Urinary bladder (tissue), 4 donors: ENCODE data around the gene PTGES2. TPM values are rescaled to one million over a fixed set of nuclear protein-coding genes. Genes with fewer than 3 reads are reported as not detected.

Experiments used
- DNase-seq: peaks from one replicate; pipeline ENCODE4 v3.0.0-alpha.2; 2015; ENCODE audit errors: extremely low spot score
- H3K27ac ChIP-seq: one replicate; pipeline ENCODE4 v1.5.1; 2013; ENCODE audit warnings: low read depth, mild to moderate bottlenecking, moderate library complexity
- H3K36me3 ChIP-seq: one replicate; pipeline ENCODE4 v1.6.1; 2013; ENCODE audit warnings: mild to moderate bottlenecking, moderate library complexity; ENCODE audit not compliant: insufficient read depth
- H3K4me1 ChIP-seq: one replicate; pipeline ENCODE4 v1.6.1; 2013; ENCODE audit warnings: mild to moderate bottlenecking, moderate library complexity; ENCODE audit not compliant: insufficient read depth
- H3K4me3 ChIP-seq: one replicate; pipeline ENCODE4 v1.5.1; 2013; ENCODE audit warnings: low read depth, low read length
- WGBS: extraction: QIAGEN DNeasy Blood & Tissue Kit; methylation state at CpG from one replicate; pipeline ENCODE4 v1.1.7; 2013; 5-methylcytosine and 5-hydroxymethylcytosine counted together
- polyA plus RNA-seq: library from polyadenylated mRNA; stranded (reverse); fragments of 200-250 nt; gene quantifications from one replicate; pipeline ENCODE4 v1.2.3, GENCODE V29; 2013
- total RNA-seq: library from RNA; depleted of rRNA; stranded (reverse); fragments of >200 nt; gene quantifications from one replicate; pipeline ENCODE4 v1.2.3, GENCODE V29; 2014
- donor health status: healthy with polysubstance abuse.
- donor health status: healthy.

The PTGES2 gene
- total and polyA plus RNA-seq, 2 donors, result 21.1 to 59.6 TPM

DNA sequence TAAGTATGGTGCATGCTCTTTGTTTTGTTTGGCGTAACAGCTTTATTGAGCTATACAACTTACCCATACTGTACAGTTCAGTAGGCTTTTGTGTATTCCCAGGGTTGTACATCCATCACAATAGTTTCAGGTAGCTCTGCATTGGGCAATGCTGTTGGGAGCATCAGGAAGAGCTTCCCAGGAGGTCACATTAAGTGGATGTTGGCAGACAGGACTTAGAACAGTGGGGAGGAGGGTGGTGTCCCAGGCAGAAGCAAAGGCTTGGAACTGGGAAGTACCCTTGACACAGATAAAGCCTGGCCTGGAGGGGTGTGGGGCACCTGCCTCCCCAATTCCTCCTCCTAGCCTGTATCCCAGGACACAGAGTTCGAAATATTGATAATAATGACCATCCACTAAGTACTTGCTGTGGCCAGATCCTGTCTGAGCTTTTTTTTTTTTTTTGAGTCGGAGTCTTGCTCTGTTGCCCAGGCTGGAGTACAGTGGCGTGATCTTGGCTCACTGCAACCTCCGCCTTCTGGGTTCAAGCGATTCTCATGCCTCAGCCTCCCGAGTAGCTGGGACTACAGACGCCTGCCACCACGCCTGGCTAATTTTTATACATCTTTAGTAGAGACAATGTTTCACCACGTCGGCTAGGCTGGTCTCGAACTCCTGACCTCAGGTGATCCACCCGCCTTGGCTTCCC lies 33.8 kb upstream of the PTGES2 start:
- 88% methylated on average over 13 of the region's 13 CpGs for WGBS
- H3K4me3 ChIP-seq, result no peak overlapping the region
- peaks cover 6% of the 10 kb centered on the region for H3K36me3 ChIP-seq
- H3K4me1 ChIP-seq, result no peaks in the 10 kb centered on the region
- DNase-seq, result no peak
- H3K27ac ChIP-seq, result no peak overlapping the region

DNA sequence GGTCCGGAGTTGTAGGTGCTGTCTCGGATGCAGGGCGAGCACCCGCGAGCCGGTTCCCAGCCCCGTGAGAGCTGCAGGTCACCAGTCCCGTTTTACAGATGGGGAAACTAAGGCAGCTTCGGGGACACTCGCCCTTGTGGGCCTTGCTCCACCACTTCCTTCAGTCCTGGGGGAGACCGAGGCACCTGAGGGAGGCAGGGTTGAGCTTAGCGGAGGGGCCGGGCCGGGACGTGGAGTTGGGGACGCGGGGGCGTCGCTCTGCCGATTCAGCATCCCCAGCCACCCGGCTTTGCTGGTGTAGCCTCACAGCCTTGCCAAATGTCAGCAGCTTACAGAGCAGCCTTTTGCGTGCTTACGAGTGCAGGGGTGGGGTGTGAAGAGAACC lies 33.1 kb upstream of the PTGES2 start:
- no peak overlapping the region for H3K27ac ChIP-seq
- no peaks in the 10 kb centered on the region for H3K4me1 ChIP-seq
- peaks cover 3% of the 10 kb centered on the region for H3K36me3 ChIP-seq
- H3K4me3 ChIP-seq, result peak overlapping the region; percentile 65
- WGBS, result under 1% methylated on average over 23 of the region's 23 CpGs
- no peak for DNase-seq

DNA sequence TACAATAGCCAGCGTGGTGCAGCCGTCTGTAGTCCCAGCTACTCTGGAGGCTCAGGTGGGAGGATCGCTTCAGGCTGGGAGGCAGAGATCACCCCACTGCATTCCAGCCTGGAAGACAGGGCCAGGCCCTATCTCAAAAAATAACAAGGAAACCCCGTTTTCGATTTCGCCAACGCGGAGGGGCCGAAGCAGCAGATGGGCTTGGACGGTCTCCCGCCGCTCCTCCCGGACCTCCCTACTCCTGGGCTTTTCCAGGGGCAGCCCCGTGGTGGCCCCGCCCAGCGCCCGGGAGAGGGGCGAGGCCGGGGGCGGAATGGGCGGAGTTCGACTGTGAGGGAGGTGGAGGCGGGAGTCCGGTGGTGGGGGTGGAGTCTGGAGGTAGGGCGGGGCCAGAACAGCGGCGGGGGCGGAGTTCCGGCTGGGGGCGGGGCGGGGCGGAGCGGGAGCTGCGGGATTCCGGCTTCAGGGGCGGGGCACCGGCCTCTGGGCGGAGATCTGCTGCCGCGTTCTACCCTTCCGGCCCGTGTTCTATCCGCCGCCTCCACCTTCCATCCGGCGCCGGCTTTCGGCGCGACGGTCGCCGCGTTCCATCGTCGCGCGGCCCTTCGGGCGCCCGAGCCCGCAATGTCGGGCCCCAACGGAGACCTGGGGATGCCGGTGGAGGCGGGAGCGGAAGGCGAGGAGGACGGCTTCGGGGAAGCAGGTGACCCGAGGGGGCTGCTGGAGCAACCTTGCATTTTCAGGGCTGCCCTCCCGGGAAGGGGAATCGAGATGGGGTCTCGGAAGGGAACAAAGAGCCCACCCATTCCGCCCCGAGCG lies 32.5 kb upstream of the PTGES2 start, which contains the start of gene BBLN:
BBLN (plus strand) TSS at position 482 of the 819 bp plus-strand sequence; CDS start at position 625, 143 bp downstream.
- H3K27ac ChIP-seq, result peak within 1 kb of the TSS; percentile 5
- H3K4me3 ChIP-seq, result peak within 1 kb of the TSS; percentile 65
- WGBS, result under 1% methylated on average over 76 of the region's 77 CpGs
- peaks cover 3% of the 10 kb centered on the region for H3K36me3 ChIP-seq
- H3K4me1 ChIP-seq, result no peaks in the 10 kb centered on the region
- DNase-seq, result peak; percentile 91

DNA sequence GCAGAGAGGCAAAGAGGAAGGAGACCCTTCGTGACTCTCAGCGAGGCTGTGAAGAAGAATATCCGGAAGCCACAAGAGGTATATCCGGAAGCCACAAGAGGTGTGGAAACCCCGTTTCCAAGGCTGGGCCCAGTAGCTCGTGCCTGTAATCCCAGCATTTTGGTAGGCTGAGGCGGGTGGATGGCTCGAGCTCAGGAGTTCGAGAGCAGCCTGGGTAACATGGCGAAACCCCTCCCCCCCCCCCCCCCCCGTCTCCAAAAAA lies 31.9 kb upstream of the PTGES2 start:
- Histone ChIP-seq H3K27ac (no peak overlapping the region), H3K4me3 (peak overlapping the region; percentile 35), H3K36me3 (no peaks in the 10 kb centered on the region), H3K4me1 (no peaks in the 10 kb centered on the region)
- 30% methylated on average over 11 of the region's 11 CpGs for WGBS
- DNase-seq, result no peak

DNA sequence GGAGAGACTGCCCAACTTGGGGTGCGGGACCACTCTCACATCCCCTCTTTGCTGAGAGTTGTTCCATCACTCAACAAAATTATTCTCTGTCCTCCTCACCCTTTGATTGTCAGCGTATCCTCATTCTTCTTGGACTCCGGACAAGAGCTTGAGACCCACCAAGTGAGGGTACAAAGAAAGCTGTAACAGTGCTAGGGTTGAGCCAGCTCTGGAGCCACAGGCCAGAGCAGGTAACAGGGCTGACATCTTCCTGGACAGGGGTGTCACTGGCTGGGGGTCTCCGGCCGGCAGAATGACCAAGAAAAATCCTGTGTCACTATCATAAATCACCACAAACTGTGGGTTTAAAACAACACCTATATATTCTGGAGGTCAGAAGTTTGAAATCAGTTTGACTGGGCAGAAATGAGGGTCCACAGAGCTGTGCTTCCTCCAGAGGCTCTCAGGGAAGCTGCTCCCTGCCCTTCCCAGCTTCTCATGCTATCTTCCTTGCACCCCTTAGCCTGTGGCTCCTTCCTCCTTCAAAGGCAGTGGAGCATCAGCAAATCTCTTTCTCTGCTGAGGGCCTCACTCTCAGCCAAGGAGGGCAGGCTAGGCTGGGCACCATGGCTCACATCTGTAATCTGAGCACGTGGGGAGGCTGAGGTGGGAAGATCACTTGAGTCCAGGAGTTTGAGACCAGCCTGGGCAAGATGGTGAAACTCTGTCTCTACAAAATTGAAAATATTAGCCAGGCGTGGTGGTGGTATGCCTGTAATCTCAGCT lies 28.4 kb upstream of the PTGES2 start:
- no peaks in the 10 kb centered on the region for H3K4me1 ChIP-seq
- no peaks in the 10 kb centered on the region for H3K36me3 ChIP-seq
- DNase-seq, result no peak
- H3K27ac ChIP-seq, result no peak overlapping the region
- 80% methylated on average over 7 of the region's 7 CpGs for WGBS
- H3K4me3 ChIP-seq, result no peak overlapping the region

DNA sequence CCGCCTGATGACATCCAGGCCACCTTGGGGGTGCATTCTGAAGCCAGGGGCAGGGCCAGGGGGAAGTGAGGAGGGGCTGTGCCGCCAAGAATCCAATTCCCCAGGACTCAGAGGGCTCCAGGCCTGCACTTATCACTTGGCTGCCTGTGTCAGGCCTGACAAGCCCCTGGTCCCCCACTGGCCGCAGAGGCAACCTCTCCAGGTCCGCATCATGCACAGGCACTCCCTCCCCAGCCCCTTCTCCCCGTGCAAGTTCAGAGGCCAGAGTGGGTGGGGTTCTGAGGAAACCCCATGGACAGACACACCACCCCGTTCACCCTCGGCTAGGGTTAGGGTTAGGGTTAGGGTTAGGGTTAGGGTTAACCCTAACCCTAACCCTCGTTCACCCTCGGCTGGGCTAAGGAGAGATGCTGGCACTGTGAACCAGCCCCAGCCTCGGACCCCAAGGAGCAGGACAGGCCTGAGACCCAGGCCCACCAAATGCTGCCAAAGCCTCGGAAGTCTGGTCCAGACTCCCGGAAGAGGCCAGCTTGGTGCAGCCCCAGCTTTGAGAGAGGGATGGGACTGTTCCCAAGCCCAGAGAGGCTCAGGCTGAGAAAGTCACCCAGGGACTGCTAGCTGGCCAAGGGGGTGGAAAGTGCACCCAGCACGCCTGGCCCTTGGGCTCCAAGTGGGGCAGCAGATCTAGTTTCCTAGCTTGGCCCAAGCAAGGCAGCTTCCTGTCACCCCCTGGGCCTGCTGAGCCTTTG lies 26.6 kb upstream of the PTGES2 start:
- Histone ChIP-seq H3K4me1 (no peaks in the 10 kb centered on the region), H3K27ac (no peak overlapping the region), H3K36me3 (no peaks in the 10 kb centered on the region), H3K4me3 (no peak overlapping the region)
- 83% methylated on average over 13 of the region's 13 CpGs for WGBS
- DNase-seq, result no peak

DNA sequence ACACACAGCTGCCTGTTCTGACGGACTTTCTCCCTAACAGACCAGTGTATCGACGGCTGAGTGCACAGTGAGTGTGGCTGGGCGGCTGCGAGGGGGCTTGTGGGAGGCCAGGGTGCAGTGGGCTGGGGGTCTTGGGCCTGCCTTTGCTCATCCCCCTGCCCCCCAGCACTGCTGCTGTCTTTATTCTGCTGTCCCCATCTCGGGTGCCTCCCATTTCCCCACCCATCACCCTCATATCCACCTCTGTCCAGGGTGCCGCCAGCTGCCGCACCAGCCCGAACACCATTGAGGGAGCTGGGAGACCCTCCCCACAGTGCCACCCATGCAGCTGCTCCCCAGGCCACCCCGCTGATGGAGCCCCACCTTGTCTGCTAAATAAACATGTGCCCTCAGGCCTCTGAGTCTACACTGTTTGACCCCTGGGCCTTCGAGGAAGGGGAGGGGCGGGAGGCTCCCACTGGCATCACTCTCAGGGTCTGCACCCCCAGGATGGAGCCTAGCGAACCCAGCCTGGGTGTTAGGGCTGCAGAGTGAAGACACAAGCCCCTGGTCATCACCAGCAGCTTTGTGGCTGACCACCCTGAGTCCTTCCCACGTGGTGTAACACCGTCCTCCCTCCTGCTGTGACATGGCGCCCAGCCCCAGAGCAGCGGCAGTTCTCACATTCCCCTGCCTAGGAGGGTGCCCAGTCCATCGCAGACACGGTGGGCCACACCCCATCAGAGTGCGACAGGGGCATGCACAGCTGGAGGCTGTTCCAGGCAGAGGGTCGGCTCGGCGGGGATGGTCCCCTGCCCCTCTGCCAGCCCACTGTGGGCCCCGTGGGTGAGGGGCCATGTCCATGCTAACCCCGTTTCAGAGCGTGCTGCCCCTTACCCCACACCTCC lies 25.8 kb upstream of the PTGES2 start:
- WGBS, result 82% methylated on average over 26 of the region's 26 CpGs
- Histone ChIP-seq H3K27ac (no peak overlapping the region), H3K4me3 (no peak overlapping the region), H3K4me1 (peaks cover 2% of the 10 kb centered on the region), H3K36me3 (no peaks in the 10 kb centered on the region)
- no peak for DNase-seq

DNA sequence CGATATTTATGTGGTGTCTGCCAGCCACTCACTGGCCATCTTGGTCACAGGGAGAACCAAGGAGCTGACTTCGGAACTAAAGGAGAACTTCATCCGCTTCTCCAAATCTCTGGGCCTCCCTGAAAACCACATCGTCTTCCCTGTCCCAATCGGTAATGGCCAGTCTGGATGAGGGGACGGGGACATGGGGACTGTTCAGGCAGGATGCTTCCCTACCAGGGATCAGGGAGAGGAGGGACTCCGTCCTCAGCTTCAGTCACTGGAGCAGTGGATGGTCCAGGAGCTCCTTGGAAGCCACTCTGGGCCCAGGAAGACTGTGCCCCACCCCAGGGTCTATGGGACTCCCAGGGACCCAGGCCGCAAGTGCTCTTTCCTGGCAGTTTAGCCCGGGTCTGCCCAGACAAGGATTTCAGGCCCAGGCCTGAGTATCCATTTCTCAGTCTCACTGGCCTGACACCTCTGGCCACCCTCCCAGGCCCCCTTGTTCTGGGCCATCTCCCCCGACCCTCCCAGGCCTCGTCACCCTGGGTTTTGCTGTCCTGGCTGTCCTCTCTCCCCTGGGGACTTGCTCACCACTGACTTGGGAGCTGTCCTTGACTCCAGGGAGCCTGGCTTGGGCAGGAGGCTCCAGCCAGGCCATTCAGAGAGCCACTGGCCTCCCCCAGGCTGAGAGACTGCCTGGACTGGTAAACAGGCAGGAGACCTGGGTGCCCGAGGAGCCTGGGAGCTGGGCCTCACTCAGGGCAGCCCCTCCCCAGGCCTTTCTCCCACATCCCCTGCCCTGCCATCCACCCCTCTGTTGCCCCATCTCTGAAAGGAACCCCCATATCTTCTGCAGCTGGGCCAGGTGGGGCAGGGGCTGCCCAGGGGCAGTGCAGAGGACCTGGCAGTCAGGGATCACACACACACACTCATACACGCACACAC lies 24.9 kb upstream of the PTGES2 start:
- Histone ChIP-seq H3K4me1 (peaks cover 2% of the 10 kb centered on the region), H3K4me3 (no peak overlapping the region), H3K27ac (no peak overlapping the region), H3K36me3 (no peaks in the 10 kb centered on the region)
- WGBS, result 93% methylated on average over 13 of the region's 13 CpGs
- DNase-seq, result no peak

DNA sequence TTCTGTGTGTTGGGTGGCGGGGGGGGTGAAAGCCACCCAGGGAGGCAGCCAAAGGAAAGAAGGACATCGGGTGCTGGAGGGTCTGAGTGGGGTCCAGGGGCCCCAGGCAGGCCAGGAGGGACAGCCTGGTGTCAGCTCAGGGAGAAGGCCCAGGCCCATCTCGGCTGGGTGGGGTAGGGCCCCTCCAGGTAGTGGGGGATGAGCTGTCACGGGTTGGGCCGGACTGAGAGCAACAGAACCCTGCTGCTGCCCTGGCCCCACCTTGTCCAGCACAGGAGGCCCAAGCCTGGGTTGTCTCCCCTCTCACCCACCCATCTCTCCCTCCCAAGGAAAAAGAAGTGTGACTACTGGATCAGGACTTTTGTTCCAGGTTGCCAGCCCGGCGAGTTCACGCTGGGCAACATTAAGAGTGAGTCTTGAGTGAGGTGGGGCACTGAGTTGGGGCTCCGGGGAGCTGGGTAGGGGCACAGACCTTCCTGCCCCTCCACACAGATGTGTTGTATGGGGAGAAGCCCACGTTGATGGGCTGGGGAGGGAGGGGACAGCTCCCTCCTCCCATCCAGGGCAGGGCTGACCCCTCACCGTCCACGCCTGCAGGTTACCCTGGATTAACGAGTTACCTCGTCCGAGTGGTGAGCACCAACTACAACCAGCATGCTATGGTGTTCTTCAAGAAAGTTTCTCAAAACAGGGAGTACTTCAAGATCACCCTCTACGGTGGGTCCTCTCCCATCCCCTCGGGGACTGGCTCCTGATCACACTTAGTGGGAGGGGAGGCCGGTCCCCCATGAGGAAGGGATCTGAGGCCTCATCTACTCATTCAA lies 24.0 kb upstream of the PTGES2 start:
- H3K4me1 ChIP-seq, result peaks cover 2% of the 10 kb centered on the region
- H3K27ac ChIP-seq, result no peak overlapping the region
- no peak for DNase-seq
- 87% methylated on average over 18 of the region's 18 CpGs for WGBS
- H3K36me3 ChIP-seq, result no peaks in the 10 kb centered on the region
- H3K4me3 ChIP-seq, result no peak overlapping the region

DNA sequence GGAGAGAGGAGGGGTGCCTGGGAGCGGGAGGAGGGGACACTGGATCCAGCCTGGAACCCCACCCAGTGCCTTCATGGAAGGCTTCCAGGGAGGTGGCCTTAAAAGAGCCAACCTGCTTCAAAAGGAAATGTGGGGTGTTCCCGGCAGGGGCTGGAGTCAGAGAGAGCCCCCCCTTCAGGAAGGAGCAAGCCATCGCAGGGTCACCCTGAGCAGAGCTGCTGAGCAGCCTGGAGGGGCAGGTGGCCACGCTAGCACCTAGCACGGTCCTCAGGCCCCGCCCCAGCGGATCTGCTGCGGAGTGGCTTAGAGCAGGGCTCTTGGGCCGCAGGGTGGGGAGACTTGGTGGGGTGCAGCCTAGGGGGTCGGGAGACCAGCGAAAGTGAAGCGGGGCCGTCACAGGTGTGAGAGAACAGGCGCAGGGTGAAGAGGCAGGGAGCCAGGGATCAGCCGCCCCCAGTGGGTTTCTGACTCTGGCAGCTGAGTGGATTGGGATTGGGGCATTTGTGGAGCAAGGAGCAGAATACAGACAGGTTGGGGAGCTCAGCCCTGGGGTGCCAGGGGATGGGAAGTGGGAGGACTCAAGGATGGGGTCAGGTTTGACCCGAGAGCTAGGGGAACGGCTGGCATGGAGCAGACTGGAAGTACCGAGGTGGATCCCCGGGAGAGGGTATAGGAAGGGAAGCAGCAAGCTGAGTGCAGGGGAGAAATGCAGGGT lies 23.2 kb upstream of the PTGES2 start:
- DNase-seq, result no peak
- no peak overlapping the region for H3K4me3 ChIP-seq
- 73% methylated on average over 19 of the region's 19 CpGs for WGBS

More for the DNA sequence above, 23.2 kb upstream of the PTGES2 start:
- Histone ChIP-seq H3K36me3 (no peaks in the 10 kb centered on the region), H3K4me1 (peaks cover 2% of the 10 kb centered on the region), H3K27ac (no peak overlapping the region)
